Parathyroid adenoma (tissue), 2 donors: ENCODE results near the gene WEE1.
A peak's percentile ranks its signal among the peaks of the same experiment; 100 is the strongest.
"Not testable (repeated sequence)": the region's sequence is repeated elsewhere in the genome, so short reads cannot be mapped to it uniquely, and the experiment has no call there.

Experiments
- H2AFZ ChIP-seq: fragments of 300-600 bp; sonication (generic); one replicate; pipeline ENCODE4 v1.7.0; 2017; ENCODE audit warnings: antibody characterized with exemption, mild to moderate bottlenecking
- H3K27ac ChIP-seq: fragments of 300-600 bp; sonication (generic); one replicate; pipeline ENCODE4 v1.7.0; 2017
- H3K27me3 ChIP-seq: fragments of 300-600 bp; sonication (generic); one replicate; pipeline ENCODE4 v1.7.0; 2017; ENCODE audit warnings: low read length; ENCODE audit not compliant: control insufficient read depth, insufficient read depth
- H3K36me3 ChIP-seq: fragments of 300-600 bp; sonication (generic); one replicate; pipeline ENCODE4 v1.7.0; 2017; ENCODE audit warnings: low read length; ENCODE audit not compliant: control insufficient read depth, insufficient read depth
- H3K4me1 ChIP-seq: fragments of 300-600 bp; sonication (generic); one replicate; pipeline ENCODE4 v1.7.0; 2017; ENCODE audit warnings: control low read depth
- H3K4me2 ChIP-seq: fragments of 300-600 bp; sonication (generic); one replicate; pipeline ENCODE4 v1.7.0; 2017; ENCODE audit warnings: low read length
- H3K4me3 ChIP-seq: fragments of 300-600 bp; sonication (generic); one replicate; pipeline ENCODE4 v1.7.0; 2017; ENCODE audit warnings: low read depth, low read length
- H3K79me2 ChIP-seq: fragments of 300-600 bp; sonication (generic); one replicate; pipeline ENCODE4 v1.7.0; 2017; ENCODE audit warnings: control low read depth
- H3K9ac ChIP-seq: fragments of 300-600 bp; sonication (generic); one replicate; pipeline ENCODE4 v1.7.0; 2017; ENCODE audit warnings: mild to moderate bottlenecking
- H3K9me3 ChIP-seq: fragments of 300-600 bp; sonication (generic); one replicate; pipeline ENCODE4 v1.7.0; 2017; ENCODE audit warnings: low read length; ENCODE audit not compliant: control insufficient read depth
- CTCF ChIP-seq: fragments of 300-600 bp; sonication (generic); IDR thresholded peaks from one replicate; pipeline ENCODE4 v1.7.0; 2017; ENCODE audit warnings: antibody characterized with exemption, mild to moderate bottlenecking
- donor health status: primary hyperparathyroidism.

Gene WEE1

GRCh38 chr11:9601037-9601875 lies 27.8 kb downstream of the WEE1 start:
- Histone ChIP-seq H2AFZ (peak overlapping the region; percentile 56), H3K79me2 (no peaks in the 10 kb centered on the region), H3K4me3 (no peak overlapping the region), H3K36me3 (no peaks in the 10 kb centered on the region), H3K9ac (no peak overlapping the region), H3K4me2 (no peak overlapping the region), H3K27ac (no peak overlapping the region), H3K4me1 (no peaks in the 10 kb centered on the region), H3K27me3 (no peaks in the 10 kb centered on the region), H3K9me3 (no peaks in the 10 kb centered on the region)
- no peak for TF ChIP-seq CTCF

GRCh38 chr11:9601876-9602199 lies 28.4 kb downstream of the WEE1 start:
- H3K4me3 ChIP-seq, result no peak overlapping the region
- no peaks in the 10 kb centered on the region for H3K9me3 ChIP-seq
- H2AFZ ChIP-seq, result no peak overlapping the region
- no peak overlapping the region for H3K4me2 ChIP-seq
- no peaks in the 10 kb centered on the region for H3K4me1 ChIP-seq
- H3K9ac ChIP-seq, result no peak overlapping the region
- no peaks in the 10 kb centered on the region for H3K36me3 ChIP-seq
- H3K27me3 ChIP-seq, result no peaks in the 10 kb centered on the region
- H3K79me2 ChIP-seq, result no peaks in the 10 kb centered on the region
- H3K27ac ChIP-seq, result no peak overlapping the region
- TF ChIP-seq CTCF, result no peak

GRCh38 chr11:9603214-9603613 lies 29.7 kb downstream of the WEE1 start:
- not testable (repeated sequence) for H2AFZ ChIP-seq, H3K4me1 ChIP-seq, H3K4me3 ChIP-seq, H3K27ac ChIP-seq, H3K36me3 ChIP-seq, H3K4me2 ChIP-seq, H3K79me2 ChIP-seq, H3K9me3 ChIP-seq, H3K9ac ChIP-seq, H3K27me3 ChIP-seq

GRCh38 chr11:9604134-9604533 lies 30.7 kb downstream of the WEE1 start:
- H3K36me3 ChIP-seq, result no peaks in the 10 kb centered on the region
- H3K9me3 ChIP-seq, result no peaks in the 10 kb centered on the region
- no peaks in the 10 kb centered on the region for H3K4me1 ChIP-seq
- H3K27ac ChIP-seq, result no peak overlapping the region
- H2AFZ ChIP-seq, result no peak overlapping the region
- H3K9ac ChIP-seq, result no peak overlapping the region
- no peak for TF ChIP-seq CTCF
- H3K79me2 ChIP-seq, result no peaks in the 10 kb centered on the region
- no peak overlapping the region for H3K4me2 ChIP-seq
- no peaks in the 10 kb centered on the region for H3K27me3 ChIP-seq
- H3K4me3 ChIP-seq, result no peak overlapping the region

GRCh38 chr11:9605742-9606141 lies 32.3 kb downstream of the WEE1 start:
- no peak for TF ChIP-seq CTCF

More at GRCh38 chr11:9605742-9606141, 32.3 kb downstream of the WEE1 start:
- no peak overlapping the region for H2AFZ ChIP-seq
- H3K4me3 ChIP-seq, result no peak overlapping the region
- no peak overlapping the region for H3K4me2 ChIP-seq
- no peaks in the 10 kb centered on the region for H3K36me3 ChIP-seq
- H3K4me1 ChIP-seq, result no peaks in the 10 kb centered on the region
- H3K9ac ChIP-seq, result no peak overlapping the region
- H3K9me3 ChIP-seq, result no peaks in the 10 kb centered on the region
- H3K79me2 ChIP-seq, result no peaks in the 10 kb centered on the region
- no peaks in the 10 kb centered on the region for H3K27me3 ChIP-seq
- no peak overlapping the region for H3K27ac ChIP-seq
